Chondrocyte (in vitro differentiated cells): ENCODE measurements around the gene AKR7A2. TPM values are rescaled to one million over a fixed set of nuclear protein-coding genes. Genes with fewer than 3 reads are reported as not detected.
A peak's percentile ranks its signal among the peaks of the same experiment; 100 is the strongest.

Experiments used
- DNase-seq: peaks from one replicate; pipeline ENCODE4 v3.0.0; 2021; ENCODE audit warnings: mixed read lengths, low spot score
- H3K27ac Mint-ChIP-seq: one replicate; pipeline ENCODE4 v1.8.0; 2021; ENCODE audit warnings: mild to moderate bottlenecking, moderate library complexity, mixed read lengths; ENCODE audit not compliant: unreplicated experiment
- H3K27me3 Mint-ChIP-seq: 2 replicates; pipeline ENCODE4 v1.8.0; 2021; ENCODE audit warnings: low read depth, mixed read lengths
- H3K36me3 Mint-ChIP-seq: 2 replicates; pipeline ENCODE4 v1.8.0; 2021; ENCODE audit warnings: low read depth, mixed read lengths
- H3K4me1 Mint-ChIP-seq: 2 replicates; pipeline ENCODE4 v1.8.0; 2021; ENCODE audit warnings: low read depth, mild to moderate bottlenecking, mixed read lengths
- H3K4me3 Mint-ChIP-seq: one replicate; pipeline ENCODE4 v1.8.0; 2021; ENCODE audit warnings: mild to moderate bottlenecking, moderate library complexity, mixed read lengths; ENCODE audit not compliant: unreplicated experiment
- H3K9me3 Mint-ChIP-seq: 2 replicates; pipeline ENCODE4 v1.8.0; 2021; ENCODE audit warnings: low read depth, mixed read lengths
- CTCF ChIP-seq: fragments of 200-600 bp; sonication (generic); IDR thresholded peaks from 2 replicates; pipeline ENCODE4 v1.5.0; 2021; ENCODE audit warnings: antibody characterized with exemption, mild to moderate bottlenecking, moderate library complexity
- long read RNA-seq: library from polyadenylated mRNA; stranded (forward); transcript quantifications from one replicate; pipeline ENCODE4 v2.0.0, GENCODE V29; 2021
- total RNA-seq: library from RNA; stranded (reverse); gene quantifications from 3 replicates; pipeline ENCODE4 v1.2.1, GENCODE V29; 2021

AKR7A2 gene
- total RNA-seq: 46.6 to 48.9 TPM (median 47.1 TPM) in 3 replicates
- long read RNA-seq, transcript AKR7A2-201 (7 exons, 1,362 nt): major isoform, 82 of 86 reads
- long read RNA-seq, partial matches to known transcripts: 2 of 86 reads
- long read RNA-seq, other reads (novel, unspliced or antisense): 2 of 86 reads

DNA sequence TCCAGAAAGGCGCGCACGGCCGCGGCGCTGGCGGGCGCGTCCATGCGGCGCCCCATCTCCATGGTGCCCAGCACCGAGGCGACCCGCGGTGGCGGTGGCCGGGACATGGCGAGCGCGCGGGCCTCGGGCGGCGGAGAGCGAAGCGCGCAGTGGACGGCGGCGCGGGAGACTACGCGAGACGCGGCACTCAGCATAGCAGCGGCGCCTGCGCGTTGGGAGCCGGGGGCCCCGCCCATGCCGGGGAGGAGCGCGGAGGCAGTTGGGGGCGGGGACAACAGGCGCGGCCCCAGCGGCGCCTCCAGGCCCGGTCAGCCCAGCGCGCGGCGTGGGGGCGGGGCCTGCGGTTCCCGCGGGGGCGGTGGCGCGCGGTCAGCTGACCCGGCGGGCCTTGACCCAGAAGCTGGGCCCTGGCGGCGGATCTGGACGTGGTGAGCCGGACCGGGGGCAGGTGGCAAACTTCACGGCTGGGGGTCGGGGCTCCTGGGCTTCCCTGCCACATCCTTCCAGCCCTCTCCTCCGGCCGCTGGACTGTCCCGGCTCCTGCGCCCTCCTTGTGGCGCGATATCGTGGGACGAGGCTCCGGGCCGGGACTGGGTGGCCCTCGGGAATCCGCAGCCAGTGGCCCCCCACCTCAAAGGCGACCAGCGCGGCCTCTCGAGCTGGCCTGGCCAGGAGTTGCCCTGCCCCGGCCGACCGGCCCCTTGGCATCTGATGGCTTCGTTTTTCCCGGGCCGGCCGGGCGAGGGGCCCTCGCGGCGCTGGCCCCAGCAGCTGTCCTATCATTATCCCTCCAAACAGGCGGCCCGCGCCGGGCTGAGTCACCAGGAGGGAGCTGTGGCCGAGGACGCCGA lies at the start of gene AKR7A2, which contains the start of gene SLC66A1:
Gene AKR7A2 (minus strand): TSS at position 214 of the 851 bp plus-strand sequence. CDS start 20 bp downstream, at position 194.
Gene SLC66A1 (plus strand): TSS at position 396 of the 851 bp plus-strand sequence. CDS start 5,352 bp downstream, outside the sequence.
- TF ChIP-seq CTCF: peak; percentile 43
- peaks cover 7% of the 10 kb centered on the region for H3K36me3 Mint-ChIP-seq
- peak within 1 kb of the TSS; percentile 79 for H3K27ac Mint-ChIP-seq
- DNase-seq: no peak
- no peaks in the 10 kb centered on the region for H3K9me3 Mint-ChIP-seq
- no peaks in the 10 kb centered on the region for H3K27me3 Mint-ChIP-seq
- peaks cover 64% of the 10 kb centered on the region for H3K4me1 Mint-ChIP-seq
- H3K4me3 Mint-ChIP-seq: peak within 1 kb of the TSS; percentile 90

DNA sequence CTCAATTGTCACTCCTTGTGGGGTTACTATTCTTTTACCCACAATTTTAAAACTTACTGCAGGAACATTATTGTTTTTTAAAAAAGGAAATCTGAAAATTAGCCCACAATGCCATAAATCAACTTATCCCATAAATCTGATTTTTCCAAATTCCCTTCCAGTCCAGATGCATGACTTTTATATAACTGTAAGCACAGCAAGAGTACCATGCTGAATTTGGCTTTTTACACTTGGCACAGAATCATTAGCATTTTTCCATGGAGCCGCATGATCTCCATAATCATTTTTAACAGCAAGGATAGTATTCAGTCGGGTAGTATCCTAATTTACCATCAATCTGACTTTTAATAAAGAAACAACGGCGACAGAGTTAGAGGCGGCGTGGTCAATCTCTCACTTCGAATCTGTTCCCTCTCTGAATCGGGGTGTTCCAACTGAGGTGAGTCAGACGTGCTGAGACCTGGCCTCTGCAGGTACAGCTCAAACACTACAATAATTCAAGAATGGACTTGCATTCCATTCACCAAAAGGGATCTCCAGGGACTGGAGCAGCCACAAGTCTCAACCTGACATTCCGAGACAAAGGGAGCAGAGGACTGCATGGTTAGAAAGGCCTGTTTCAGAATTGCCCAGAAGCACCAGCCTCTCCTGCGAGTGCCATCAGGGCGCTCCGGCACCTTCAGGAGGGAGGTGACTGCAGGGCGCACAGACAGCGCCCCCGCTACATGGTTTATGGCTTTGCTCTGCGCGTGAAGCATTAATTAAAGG lies 49.1 kb upstream of the AKR7A2 start:
- Mint-ChIP-seq H3K36me3 (peaks cover 15% of the 10 kb centered on the region), H3K27me3 (no peaks in the 10 kb centered on the region), H3K4me3 (no peak overlapping the region), H3K4me1 (peaks cover 23% of the 10 kb centered on the region), H3K27ac (peak overlapping the region; percentile 13), H3K9me3 (no peaks in the 10 kb centered on the region)
- no peak for DNase-seq
- no peak for TF ChIP-seq CTCF

DNA sequence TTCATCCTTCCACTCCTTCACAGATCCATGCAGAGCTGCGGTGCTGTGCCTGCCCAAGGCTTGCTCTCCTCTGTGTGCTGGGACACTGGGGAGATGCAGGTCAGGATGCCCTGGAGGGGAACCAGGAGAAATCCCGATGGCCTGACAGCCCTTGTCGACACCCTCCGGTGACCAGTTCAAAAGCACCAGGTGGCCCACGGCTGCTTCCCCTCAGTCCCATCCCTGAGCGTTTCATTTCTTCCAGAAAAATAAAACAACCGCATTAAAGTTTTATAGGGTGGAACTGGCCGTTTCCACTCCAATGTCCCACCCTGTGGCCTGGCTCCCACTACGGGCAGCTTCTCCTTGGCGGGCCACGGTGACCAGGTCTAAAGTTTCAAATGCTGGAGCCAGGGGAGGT lies 48.5 kb upstream of the AKR7A2 start:
- DNase-seq: no peak
- H3K36me3 Mint-ChIP-seq: peaks cover 20% of the 10 kb centered on the region

GRCh38 chr1:19360016-19360415 lies 48.1 kb upstream of the AKR7A2 start:
- H3K4me3 Mint-ChIP-seq: no peak overlapping the region
- no peak for DNase-seq
- peaks cover 13% of the 10 kb centered on the region for H3K4me1 Mint-ChIP-seq
- H3K27ac Mint-ChIP-seq: no peak overlapping the region
- H3K27me3 Mint-ChIP-seq: no peaks in the 10 kb centered on the region
- H3K9me3 Mint-ChIP-seq: no peaks in the 10 kb centered on the region
- no peak for TF ChIP-seq CTCF
- peaks cover 18% of the 10 kb centered on the region for H3K36me3 Mint-ChIP-seq

More for the DNA sequence above, 48.5 kb upstream of the AKR7A2 start:
- Mint-ChIP-seq H3K27me3 (no peaks in the 10 kb centered on the region), H3K27ac (no peak overlapping the region), H3K4me3 (no peak overlapping the region), H3K9me3 (no peaks in the 10 kb centered on the region), H3K4me1 (peaks cover 17% of the 10 kb centered on the region)
- no peak for TF ChIP-seq CTCF

DNA sequence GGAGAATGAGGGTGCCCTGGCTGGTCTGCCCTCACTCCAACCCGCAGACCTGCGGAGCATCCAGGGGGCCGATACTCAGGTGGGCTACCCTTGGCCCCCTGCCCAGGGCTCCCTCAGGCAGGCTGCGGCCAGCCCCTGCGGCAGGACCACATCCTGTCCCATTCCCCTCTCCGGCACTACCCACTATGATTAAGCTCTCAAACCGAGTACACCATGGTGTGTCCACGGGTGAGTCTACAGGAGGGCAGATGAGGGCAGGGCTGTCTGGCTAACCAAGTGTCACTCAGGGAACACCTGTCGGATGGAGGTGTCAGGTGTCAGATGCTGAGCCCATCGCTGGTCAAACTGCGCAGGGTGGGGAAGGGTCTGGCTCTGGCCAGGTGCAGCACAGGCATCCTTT lies 47.4 kb upstream of the AKR7A2 start:
- Mint-ChIP-seq H3K27ac (no peak overlapping the region), H3K4me1 (peaks cover 10% of the 10 kb centered on the region), H3K9me3 (no peaks in the 10 kb centered on the region), H3K36me3 (peaks cover 20% of the 10 kb centered on the region), H3K27me3 (no peaks in the 10 kb centered on the region), H3K4me3 (no peak overlapping the region)
- no peak for TF ChIP-seq CTCF
- DNase-seq: no peak
